ENCODE data around the gene MPP7. TPM values are rescaled to one million over a fixed set of nuclear protein-coding genes. Genes with fewer than 3 reads are reported as not detected.

Gene MPP7
- 0.14 TPM in 1 of 2 replicates, not detected in the other for total RNA-seq

GRCh38 chr10:28302638-28303488 lies at the start of gene MPP7:
TSS of gene MPP7 (minus strand) at chr10:28303064. CDS start at chr10:28238604, 64,460 bp downstream.

Small RNAs within 50 kb of the gene (small RNA-seq; reads per million reads assigned to genes)
- not detected for gene MIR8086 (ENCODE audit: low replicate concordance)

Other genes with a start within 250 kb of the MPP7 start
- gene WAC, start 230.1 kb upstream of the MPP7 start, total RNA-seq, result 60.8 and 80.9 TPM in 2 replicates

Data from placental pericyte (primary cell).